ENCODE results near the gene CLEC19A. TPM values are rescaled to one million over a fixed set of nuclear protein-coding genes. Genes with fewer than 3 reads are reported as not detected.

Gene CLEC19A
- total RNA-seq, 1 experiment from 2014 or later, result not detected

GRCh38 chr16:19241512-19241911 lies 44.0 kb upstream of the CLEC19A start:
- Histone ChIP-seq H3K4me3 (ENCODE audit: low read depth, low read length, poor library complexity, severe bottlenecking) (no peak overlapping the region), H3K9me3 (ENCODE audit: low read depth, low read length, poor library complexity, severe bottlenecking) (no peaks in the 10 kb centered on the region), H3K4me1 (ENCODE audit: insufficient read depth, low read length, poor library complexity, severe bottlenecking) (peaks cover 11% of the 10 kb centered on the region), H3K27ac (ENCODE audit: low read depth, low read length, poor library complexity, severe bottlenecking) (no peak overlapping the region), H3K36me3 (ENCODE audit: insufficient read depth, low read length, poor library complexity, severe bottlenecking) (no peaks in the 10 kb centered on the region), H3K27me3 (replicated peaks; ENCODE audit: insufficient read depth, low read depth, low read length, poor library complexity) (no peaks in the 10 kb centered on the region)
- no TSS peak for BruUV-seq (replicated peaks)
- no peak for DNase-seq (ENCODE audit: low spot score)
- ChIA-PET CTCF (no interaction called here), POLR2A (ENCODE audit: low non-redundant PET) (no interaction called here)
- intact Hi-C loops (cut with micrococcal nuclease; ENCODE audit: unreplicated experiment), result no loop called here
- TF ChIP-seq CTCF (conservative IDR thresholded peaks at IDR 0.05; ENCODE audit: low read depth, low read length) (no peak), EZH2 (IDR thresholded peaks at IDR 0.05; ENCODE audit: borderline replicate concordance, low read depth, low read length, poor library complexity, severe bottlenecking) (no peak)

GRCh38 chr16:19242186-19242585 lies 43.3 kb upstream of the CLEC19A start:
- POLR2A ChIA-PET (ENCODE audit: low non-redundant PET), result no interaction called here
- TF ChIP-seq EZH2 (IDR thresholded peaks at IDR 0.05; ENCODE audit: borderline replicate concordance, low read depth, low read length, poor library complexity, severe bottlenecking) (no peak), CTCF (conservative IDR thresholded peaks at IDR 0.05; ENCODE audit: low read depth, low read length) (no peak)

GRCh38 chr16:19242987-19243575 lies 42.5 kb upstream of the CLEC19A start:
- ChIA-PET CTCF (no interaction called here), POLR2A (ENCODE audit: low non-redundant PET) (no interaction called here)
- DNase-seq (ENCODE audit: low spot score), result no peak
- intact Hi-C loops (cut with micrococcal nuclease; ENCODE audit: unreplicated experiment), result no loop called here
- Histone ChIP-seq H3K36me3 (ENCODE audit: insufficient read depth, low read length, poor library complexity, severe bottlenecking) (no peaks in the 10 kb centered on the region), H3K27ac (ENCODE audit: low read depth, low read length, poor library complexity, severe bottlenecking) (no peak overlapping the region), H3K27me3 (replicated peaks; ENCODE audit: insufficient read depth, low read depth, low read length, poor library complexity) (no peaks in the 10 kb centered on the region), H3K9me3 (ENCODE audit: low read depth, low read length, poor library complexity, severe bottlenecking) (no peaks in the 10 kb centered on the region), H3K4me3 (ENCODE audit: low read depth, low read length, poor library complexity, severe bottlenecking) (no peak overlapping the region), H3K4me1 (ENCODE audit: insufficient read depth, low read length, poor library complexity, severe bottlenecking) (peaks cover 11% of the 10 kb centered on the region)
- no TSS peak for BruUV-seq (replicated peaks)
- no peak for TF ChIP-seq EZH2 (IDR thresholded peaks at IDR 0.05; ENCODE audit: borderline replicate concordance, low read depth, low read length, poor library complexity, severe bottlenecking)

More at GRCh38 chr16:19242186-19242585, 43.3 kb upstream of the CLEC19A start:
- Histone ChIP-seq H3K27ac (ENCODE audit: low read depth, low read length, poor library complexity, severe bottlenecking) (no peak overlapping the region), H3K27me3 (replicated peaks; ENCODE audit: insufficient read depth, low read depth, low read length, poor library complexity) (no peaks in the 10 kb centered on the region), H3K4me1 (ENCODE audit: insufficient read depth, low read length, poor library complexity, severe bottlenecking) (peaks cover 11% of the 10 kb centered on the region), H3K4me3 (ENCODE audit: low read depth, low read length, poor library complexity, severe bottlenecking) (no peak overlapping the region), H3K36me3 (ENCODE audit: insufficient read depth, low read length, poor library complexity, severe bottlenecking) (no peaks in the 10 kb centered on the region), H3K9me3 (ENCODE audit: low read depth, low read length, poor library complexity, severe bottlenecking) (no peaks in the 10 kb centered on the region)
- BruUV-seq (replicated peaks), result no TSS peak
- CTCF ChIA-PET, result no interaction called here
- intact Hi-C loops (cut with micrococcal nuclease; ENCODE audit: unreplicated experiment), result no loop called here
- no peak for DNase-seq (ENCODE audit: low spot score)

GRCh38 chr16:19245326-19245925 lies 40.1 kb upstream of the CLEC19A start:
- no peak for TF ChIP-seq EZH2 (IDR thresholded peaks at IDR 0.05; ENCODE audit: borderline replicate concordance, low read depth, low read length, poor library complexity, severe bottlenecking)
- no peak for TF ChIP-seq CTCF (conservative IDR thresholded peaks at IDR 0.05; ENCODE audit: low read depth, low read length)
- CTCF ChIA-PET, result no interaction called here
- Histone ChIP-seq H3K27ac (ENCODE audit: low read depth, low read length, poor library complexity, severe bottlenecking) (no peak overlapping the region), H3K4me3 (ENCODE audit: low read depth, low read length, poor library complexity, severe bottlenecking) (no peak overlapping the region), H3K9me3 (ENCODE audit: low read depth, low read length, poor library complexity, severe bottlenecking) (no peaks in the 10 kb centered on the region), H3K4me1 (ENCODE audit: insufficient read depth, low read length, poor library complexity, severe bottlenecking) (no peaks in the 10 kb centered on the region), H3K27me3 (replicated peaks; ENCODE audit: insufficient read depth, low read depth, low read length, poor library complexity) (no peaks in the 10 kb centered on the region), H3K36me3 (ENCODE audit: insufficient read depth, low read length, poor library complexity, severe bottlenecking) (no peaks in the 10 kb centered on the region)
- POLR2A ChIA-PET (ENCODE audit: low non-redundant PET), result no interaction called here
- BruUV-seq (replicated peaks), result no TSS peak
- DNase-seq (ENCODE audit: low spot score), result no peak
- intact Hi-C loops (cut with micrococcal nuclease; ENCODE audit: unreplicated experiment), result no loop called here
